Measurements from ENCODE around the gene PHF23.
A peak's percentile ranks its signal among the peaks of the same experiment; 100 is the strongest.

Gene PHF23

GRCh38 chr17:7239091-7240027, at the start of gene PHF23:
PHF23 (minus strand) TSS chr17:7239457; CDS start chr17:7239279, 178 bp downstream.
- peak; percentile 97 for DNase-seq (ENCODE audit: low read depth)
- TF ChIP-seq POLR2A (IDR thresholded peaks at IDR 0.05; ENCODE audit: extremely low read depth, insufficient read length): no peak
- TF ChIP-seq MYC (IDR thresholded peaks at IDR 0.05; ENCODE audit: low read depth, low read length): no peak
- TF ChIP-seq, protein P1, sequence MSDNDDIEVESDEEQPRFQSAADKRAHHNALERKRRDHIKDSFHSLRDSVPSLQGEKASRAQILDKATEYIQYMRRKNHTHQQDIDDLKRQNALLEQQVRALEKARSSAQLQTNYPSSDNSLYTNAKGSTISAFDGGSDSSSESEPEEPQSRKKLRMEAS (IDR thresholded peaks at IDR 0.05; ENCODE audit: low read depth, low read length): no peak
- TF ChIP-seq, protein P2, sequence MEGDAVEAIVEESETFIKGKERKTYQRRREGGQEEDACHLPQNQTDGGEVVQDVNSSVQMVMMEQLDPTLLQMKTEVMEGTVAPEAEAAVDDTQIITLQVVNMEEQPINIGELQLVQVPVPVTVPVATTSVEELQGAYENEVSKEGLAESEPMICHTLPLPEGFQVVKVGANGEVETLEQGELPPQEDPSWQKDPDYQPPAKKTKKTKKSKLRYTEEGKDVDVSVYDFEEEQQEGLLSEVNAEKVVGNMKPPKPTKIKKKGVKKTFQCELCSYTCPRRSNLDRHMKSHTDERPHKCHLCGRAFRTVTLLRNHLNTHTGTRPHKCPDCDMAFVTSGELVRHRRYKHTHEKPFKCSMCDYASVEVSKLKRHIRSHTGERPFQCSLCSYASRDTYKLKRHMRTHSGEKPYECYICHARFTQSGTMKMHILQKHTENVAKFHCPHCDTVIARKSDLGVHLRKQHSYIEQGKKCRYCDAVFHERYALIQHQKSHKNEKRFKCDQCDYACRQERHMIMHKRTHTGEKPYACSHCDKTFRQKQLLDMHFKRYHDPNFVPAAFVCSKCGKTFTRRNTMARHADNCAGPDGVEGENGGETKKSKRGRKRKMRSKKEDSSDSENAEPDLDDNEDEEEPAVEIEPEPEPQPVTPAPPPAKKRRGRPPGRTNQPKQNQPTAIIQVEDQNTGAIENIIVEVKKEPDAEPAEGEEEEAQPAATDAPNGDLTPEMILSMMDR (IDR thresholded peaks at IDR 0.05; ENCODE audit: low read depth, low read length): no peak
- H3K4me3 ChIP-seq (ENCODE audit: low read depth, low read length): peak within 1 kb of the TSS; percentile 85

DNA sequence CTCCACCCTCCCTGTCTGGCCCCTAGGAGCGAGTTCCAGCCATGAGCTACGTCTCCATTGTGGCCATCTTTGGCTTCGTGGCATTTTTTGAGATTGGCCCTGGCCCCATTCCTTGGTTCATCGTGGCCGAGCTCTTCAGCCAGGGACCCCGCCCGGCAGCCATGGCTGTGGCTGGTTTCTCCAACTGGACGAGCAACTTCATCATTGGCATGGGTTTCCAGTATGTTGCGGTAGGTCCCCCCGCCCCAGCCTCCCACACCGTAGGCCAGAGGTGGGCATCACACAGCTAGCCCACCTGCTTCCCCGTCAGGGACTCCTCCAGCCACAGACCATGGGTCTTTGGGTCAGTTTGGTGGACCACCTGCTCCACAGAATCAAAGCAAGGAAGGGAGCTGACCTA, 46.4 kb upstream of the PHF23 start:
- no peak for DNase-seq (ENCODE audit: low read depth)
- no peak overlapping the region for H3K4me3 ChIP-seq (ENCODE audit: low read depth, low read length)
- TF ChIP-seq POLR2A (IDR thresholded peaks at IDR 0.05; ENCODE audit: extremely low read depth, insufficient read length) (no peak), MYC (IDR thresholded peaks at IDR 0.05; ENCODE audit: low read depth, low read length) (no peak)
- TF ChIP-seq, protein P1 (IDR thresholded peaks at IDR 0.05; ENCODE audit: low read depth, low read length): no peak
- TF ChIP-seq, protein P2 (IDR thresholded peaks at IDR 0.05; ENCODE audit: low read depth, low read length): no peak

- no peak for DNase-seq (ENCODE audit: low read depth)
- TF ChIP-seq, protein P2 (IDR thresholded peaks at IDR 0.05; ENCODE audit: low read depth, low read length): no peak
- TF ChIP-seq, protein P1 (IDR thresholded peaks at IDR 0.05; ENCODE audit: low read depth, low read length): no peak
- TF ChIP-seq MYC (IDR thresholded peaks at IDR 0.05; ENCODE audit: low read depth, low read length) (no peak), POLR2A (IDR thresholded peaks at IDR 0.05; ENCODE audit: extremely low read depth, insufficient read length) (no peak)
- no peak overlapping the region for H3K4me3 ChIP-seq (ENCODE audit: low read depth, low read length)
Measured at GRCh38 chr17:7284911-7285310, 45.7 kb upstream of the PHF23 start.

DNA sequence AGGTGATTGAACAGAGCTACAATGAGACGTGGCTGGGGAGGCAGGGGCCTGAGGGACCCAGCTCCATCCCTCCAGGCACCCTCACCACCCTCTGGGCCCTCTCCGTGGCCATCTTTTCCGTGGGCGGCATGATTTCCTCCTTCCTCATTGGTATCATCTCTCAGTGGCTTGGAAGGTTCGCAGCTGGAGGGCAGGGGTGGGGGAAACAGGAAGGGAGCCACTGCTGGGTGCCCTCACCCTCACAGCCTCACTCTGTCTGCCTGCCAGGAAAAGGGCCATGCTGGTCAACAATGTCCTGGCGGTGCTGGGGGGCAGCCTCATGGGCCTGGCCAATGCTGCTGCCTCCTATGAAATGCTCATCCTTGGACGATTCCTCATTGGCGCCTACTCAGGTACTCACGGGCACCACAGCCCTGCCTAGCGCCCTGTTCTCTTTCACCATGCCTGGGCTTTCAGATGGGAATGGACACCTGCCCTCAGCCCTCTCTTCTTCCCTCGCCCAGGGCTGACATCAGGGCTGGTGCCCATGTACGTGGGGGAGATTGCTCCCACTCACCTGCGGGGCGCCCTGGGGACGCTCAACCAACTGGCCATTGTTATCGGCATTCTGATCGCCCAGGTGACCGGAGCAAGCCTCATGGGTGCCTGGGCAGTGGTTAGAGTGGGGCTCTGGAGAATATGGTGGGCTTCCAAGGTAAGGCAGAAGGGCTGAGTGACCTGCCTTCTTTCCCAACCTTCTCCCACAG, 44.4 kb upstream of the PHF23 start:
- TF ChIP-seq, protein P2 (IDR thresholded peaks at IDR 0.05; ENCODE audit: low read depth, low read length): no peak
- TF ChIP-seq POLR2A (IDR thresholded peaks at IDR 0.05; ENCODE audit: extremely low read depth, insufficient read length) (no peak), MYC (IDR thresholded peaks at IDR 0.05; ENCODE audit: low read depth, low read length) (no peak)
- TF ChIP-seq, protein P1 (IDR thresholded peaks at IDR 0.05; ENCODE audit: low read depth, low read length): no peak
- DNase-seq (ENCODE audit: low read depth): peak; percentile 23
- H3K4me3 ChIP-seq (ENCODE audit: low read depth, low read length): no peak overlapping the region

GRCh38 chr17:7282752-7283321, 43.6 kb upstream of the PHF23 start:
- no peak for DNase-seq (ENCODE audit: low read depth)
- TF ChIP-seq, protein P1 (IDR thresholded peaks at IDR 0.05; ENCODE audit: low read depth, low read length): no peak
- TF ChIP-seq POLR2A (IDR thresholded peaks at IDR 0.05; ENCODE audit: extremely low read depth, insufficient read length) (no peak), MYC (IDR thresholded peaks at IDR 0.05; ENCODE audit: low read depth, low read length) (no peak)
- TF ChIP-seq, protein P2 (IDR thresholded peaks at IDR 0.05; ENCODE audit: low read depth, low read length): no peak
- H3K4me3 ChIP-seq (ENCODE audit: low read depth, low read length): no peak overlapping the region

Measured in NB4 (cell line).